Prostate gland (tissue), 2 donors: Measurements from ENCODE around the gene RFXANK. TPM values are rescaled to one million over a fixed set of nuclear protein-coding genes. Genes with fewer than 3 reads are reported as not detected.

Source experiments
- DNase-seq: peaks from one replicate; pipeline ENCODE4 v3.0.0-alpha.2; 2019; ENCODE audit warnings: low spot score
- H3K27ac ChIP-seq, 2 donors: fragments of 200-600 bp; sonication (generic); 2 replicates each; pipeline ENCODE4 v1.5.1; 2017 to 2019
- H3K27me3 ChIP-seq: fragments of 200-600 bp; sonication (generic); replicated peaks from 2 replicates; pipeline ENCODE4 v1.5.1; 2019; ENCODE audit not compliant: insufficient read depth
- H3K36me3 ChIP-seq, 2 donors: fragments of 200-600 bp; sonication (generic); 1 replicate in 1 of 2; 2 replicates in 1 of 2; pipeline versions ENCODE4 v1.5.1 to v1.8.1; 2017 to 2019
- H3K4me1 ChIP-seq: fragments of 200-600 bp; sonication (generic); replicated peaks from 2 replicates; pipeline ENCODE4 v1.5.1; 2019
- H3K4me3 ChIP-seq, 2 donors: fragments of 200-600 bp; sonication (generic); 2 replicates each; pipeline ENCODE4 v1.5.1; 2017 to 2019
- H3K9me3 ChIP-seq: fragments of 200-600 bp; sonication (generic); 2 replicates; pipeline ENCODE4 v1.5.1; 2017
- CTCF ChIP-seq, 4 experiments: fragments of 200-600 bp in 2 of 4; fragments of 450-650 bp in 2 of 4; sonication (generic) in 2 of 4; IDR thresholded peaks; 1 replicate in 3 of 4; 2 replicates in 1 of 4; pipeline ENCODE4 v1.5.1; 2016 to 2019; ENCODE audit warnings: antibody characterized with exemption in 4 of 4, mild to moderate bottlenecking in 2 of 4, moderate library complexity in 2 of 4
- POLR2A ChIP-seq: fragments of 450-650 bp; IDR thresholded peaks from one replicate; pipeline ENCODE4 v1.6.1; 2016; ENCODE audit warnings: antibody characterized with exemption, mild to moderate bottlenecking
- POLR2AphosphoS5 ChIP-seq: sonication (generic); formaldehyde crosslinking; IDR thresholded peaks from one replicate; pipeline ENCODE4 v1.6.1; 2017; ENCODE audit warnings: antibody characterized with exemption
- WGBS: methylation state at CpG from one replicate; pipeline ENCODE4 v1.1.5; 2018; 5-methylcytosine and 5-hydroxymethylcytosine counted together
- intact Hi-C: fragments of 100-400 bp; cut with DNase I; formaldehyde crosslinking; loops from one replicate; pipeline ENCODE4 v1.14.2; 2022
- total RNA-seq, 2 donors: library from RNA; depleted of rRNA; stranded (reverse); fragments of >200 nt; gene quantifications; one replicate each; pipeline ENCODE4 v1.1.0, GENCODE V29; 2016

The RFXANK gene
- total RNA-seq, 2 donors from 2014 or later = 44.2 to 46.3 TPM

- Histone ChIP-seq H3K4me1 (no peaks in the 10 kb centered on the region), H3K9me3 (no peaks in the 10 kb centered on the region), H3K27ac (no peak overlapping the region), H3K4me3 (peak overlapping the region; percentile 1 to 21), H3K27me3 (no peaks in the 10 kb centered on the region), H3K36me3 (no peaks in the 10 kb centered on the region)
- intact Hi-C loops = loop anchor here (10.0 kb wide), 1 partner anchor 80 kb away; no protein-coding TSS in a partner anchor
- WGBS = 4% methylated on average over 37 of the region's 59 CpGs
- TF ChIP-seq CTCF (IDR thresholded peaks at IDR 0.05) = peak in 2 of 4 experiments; percentile 49 to 75
- no peak for TF ChIP-seq POLR2A
- TF ChIP-seq POLR2AphosphoS5 = no peak
- DNase-seq = peak; percentile 26
These were observed 32.9 kb downstream of the RFXANK start for GRCh38 chr19:19224852-19225494.

- DNase-seq = no peak
- Histone ChIP-seq H3K9me3 (no peaks in the 10 kb centered on the region), H3K27me3 (no peaks in the 10 kb centered on the region), H3K27ac (no peak overlapping the region), H3K4me3 (no peak overlapping the region), H3K4me1 (no peaks in the 10 kb centered on the region), H3K36me3 (no peaks in the 10 kb centered on the region)
- intact Hi-C loops = loop anchor here (10.0 kb wide), 1 partner anchor 81 kb away; no protein-coding TSS in a partner anchor
- WGBS = 85% methylated on average over 5 of the region's 5 CpGs
- TF ChIP-seq POLR2AphosphoS5 (no peak), POLR2A (no peak), CTCF (IDR thresholded peaks at IDR 0.05) (no peak)
These were observed 34.1 kb downstream of the RFXANK start for GRCh38 chr19:19226204-19226603.

GRCh38 chr19:19226663-19227062 lies 34.6 kb downstream of the RFXANK start:
- no peaks in the 10 kb centered on the region for H3K9me3 ChIP-seq
- no peaks in the 10 kb centered on the region for H3K27me3 ChIP-seq
- H3K4me1 ChIP-seq = no peaks in the 10 kb centered on the region
- no peaks in the 10 kb centered on the region for H3K36me3 ChIP-seq
- no peak overlapping the region for H3K4me3 ChIP-seq
- DNase-seq = no peak
- intact Hi-C loops = loop anchor here (10.0 kb wide), 1 partner anchor 82 kb away; no protein-coding TSS in a partner anchor
- no peak for TF ChIP-seq POLR2A
- TF ChIP-seq POLR2AphosphoS5 = no peak
- no peak for TF ChIP-seq CTCF (IDR thresholded peaks at IDR 0.05)
- WGBS = 55% methylated on average over 10 of the region's 10 CpGs
- H3K27ac ChIP-seq = no peak overlapping the region

- Histone ChIP-seq H3K27me3 (no peaks in the 10 kb centered on the region), H3K4me3 (no peak overlapping the region), H3K36me3 (no peaks in the 10 kb centered on the region), H3K9me3 (no peaks in the 10 kb centered on the region), H3K4me1 (no peaks in the 10 kb centered on the region), H3K27ac (no peak overlapping the region)
- 71% methylated on average over 4 of the region's 4 CpGs for WGBS
- TF ChIP-seq POLR2A (no peak), CTCF (IDR thresholded peaks at IDR 0.05) (no peak), POLR2AphosphoS5 (no peak)
- intact Hi-C loops = loop anchor here (10.0 kb wide), 1 partner anchor 82 kb away; no protein-coding TSS in a partner anchor
- DNase-seq = no peak
These were observed 35.2 kb downstream of the RFXANK start for GRCh38 chr19:19227217-19227616.

GRCh38 chr19:19229701-19230100 lies 37.6 kb downstream of the RFXANK start:
- no peaks in the 10 kb centered on the region for H3K4me1 ChIP-seq
- no peak for DNase-seq
- H3K36me3 ChIP-seq = no peaks in the 10 kb centered on the region
- intact Hi-C loops = loop anchor here (10.0 kb wide), 1 partner anchor 85 kb away; no protein-coding TSS in a partner anchor
- H3K4me3 ChIP-seq = no peak overlapping the region
- 63% methylated on average over 3 of the region's 3 CpGs for WGBS
- TF ChIP-seq CTCF (IDR thresholded peaks at IDR 0.05) (no peak), POLR2A (no peak), POLR2AphosphoS5 (no peak)
- no peak overlapping the region for H3K27ac ChIP-seq
- H3K9me3 ChIP-seq = peaks cover 4% of the 10 kb centered on the region
- no peaks in the 10 kb centered on the region for H3K27me3 ChIP-seq
